Astrocyte of the cerebellum (primary cell): ENCODE data around the gene RHPN2.

ENCODE experiments used
- DNase-seq: peaks from one replicate; pipeline ENCODE4 v3.0.0-alpha.2; 2011; ENCODE audit warnings: low read depth
- H3K4me3 ChIP-seq: 2 replicates; pipeline ENCODE4 v1.5.1; 2011; ENCODE audit warnings: mild to moderate bottlenecking, low read depth, low read length, moderate library complexity
- CTCF ChIP-seq: IDR thresholded peaks from 2 replicates; pipeline ENCODE4 v1.5.1; 2012; ENCODE audit warnings: low read length, low read depth, moderate library complexity, mild to moderate bottlenecking; ENCODE audit errors: missing control alignments
- in situ Hi-C: cut with HindIII; loops from 2 replicates; pipeline ENCODE4 v1.10.0; 2017; ENCODE audit warnings: low sequenced_read_pairs

Gene RHPN2

GRCh38 chr19:33089010-33089409 is 24.3 kb upstream of the RHPN2 start:
- H3K4me3 ChIP-seq: no peak overlapping the region
- DNase-seq: no peak
- TF ChIP-seq CTCF: no peak
- in situ Hi-C loops: no loop called here

- H3K4me3 ChIP-seq: no peak overlapping the region
- TF ChIP-seq CTCF: no peak
- in situ Hi-C loops: no loop called here
- DNase-seq: no peak
Measured at GRCh38 chr19:33086955-33087354, 22.3 kb upstream of the RHPN2 start.

- DNase-seq: no peak
- in situ Hi-C loops: no loop called here
- TF ChIP-seq CTCF: no peak
- no peak overlapping the region for H3K4me3 ChIP-seq
Measured at GRCh38 chr19:33085570-33086128, 21.0 kb upstream of the RHPN2 start.

GRCh38 chr19:33080761-33081681 is 16.3 kb upstream of the RHPN2 start, which contains the start of gene GPATCH1:
GPATCH1 (plus strand) TSS chr19:33081181; CDS start chr19:33081194, 13 bp downstream.
- TF ChIP-seq CTCF: no peak
- in situ Hi-C loops: no loop called here
- H3K4me3 ChIP-seq: peak within 1 kb of the TSS; percentile 99
- peak; percentile 60 for DNase-seq

- no peak overlapping the region for H3K4me3 ChIP-seq
- TF ChIP-seq CTCF: no peak
- in situ Hi-C loops: no loop called here
- DNase-seq: no peak
Measured at GRCh38 chr19:33075519-33075918, 10.8 kb upstream of the RHPN2 start.

- TF ChIP-seq CTCF: no peak
- in situ Hi-C loops: no loop called here
- H3K4me3 ChIP-seq: no peak overlapping the region
- no peak for DNase-seq
Measured at GRCh38 chr19:33071887-33072286, 7.2 kb upstream of the RHPN2 start.
